Prostate gland (tissue), 2 donors: ENCODE results near the gene ZNF277.

ENCODE experiments used
- CTCF ChIP-seq, 4 experiments: fragments of 200-600 bp in 2 of 4; fragments of 450-650 bp in 2 of 4; sonication (generic) in 2 of 4; IDR thresholded peaks; 1 replicate in 3 of 4; 2 replicates in 1 of 4; pipeline ENCODE4 v1.5.1; 2016 to 2019; ENCODE audit warnings: antibody characterized with exemption in 4 of 4, mild to moderate bottlenecking in 2 of 4, moderate library complexity in 2 of 4
- POLR2A ChIP-seq: fragments of 450-650 bp; IDR thresholded peaks from one replicate; pipeline ENCODE4 v1.6.1; 2016; ENCODE audit warnings: antibody characterized with exemption, mild to moderate bottlenecking
- POLR2AphosphoS5 ChIP-seq: sonication (generic); formaldehyde crosslinking; IDR thresholded peaks from one replicate; pipeline ENCODE4 v1.6.1; 2017; ENCODE audit warnings: antibody characterized with exemption

GRCh38 chr7:112199672-112200071 lies 6.8 kb upstream of the ZNF277 start:
- TF ChIP-seq CTCF (IDR thresholded peaks at IDR 0.05) (no peak), POLR2A (no peak), POLR2AphosphoS5 (no peak)
